HG03439 (cell line): ENCODE data around the gene MACO1.
"Not testable (repeated sequence)": the region's sequence is repeated elsewhere in the genome, so short reads cannot be mapped to it uniquely, and the experiment has no call there.

Experiments used
- ATAC-seq: cut with Tn5 transposase; IDR thresholded peaks from one replicate; pipeline ENCODE4 v1.9.1; 2021; ENCODE audit warnings: mild to moderate bottlenecking, moderate library complexity; ENCODE audit not compliant: unreplicated experiment

Gene MACO1

DNA sequence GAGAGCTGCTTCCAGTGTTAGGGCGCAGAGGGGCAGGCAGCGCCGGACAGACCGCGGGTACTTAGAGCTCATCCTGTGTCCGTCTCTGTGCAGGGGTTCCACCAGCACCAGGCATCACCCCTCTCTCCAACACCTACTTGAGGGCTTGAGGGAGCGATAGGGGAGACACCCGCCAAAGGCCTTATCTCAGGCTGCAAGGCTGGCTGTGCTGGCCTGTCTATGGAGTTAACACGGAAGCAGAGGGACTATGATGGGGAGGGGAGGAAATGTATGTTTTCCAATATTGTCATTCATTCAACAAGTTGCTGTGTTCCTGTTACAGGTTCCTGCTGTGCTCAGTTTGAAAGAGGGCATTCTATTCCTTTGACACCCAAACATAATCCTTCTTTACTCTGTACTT is 10.0 kb upstream of the MACO1 start, which contains the start of gene RHCE:
TSS of gene RHCE (minus strand) at position 111 of the 400 bp plus-strand sequence. CDS start at position 72, 39 bp downstream.
- not testable (repeated sequence) for ATAC-seq

DNA sequence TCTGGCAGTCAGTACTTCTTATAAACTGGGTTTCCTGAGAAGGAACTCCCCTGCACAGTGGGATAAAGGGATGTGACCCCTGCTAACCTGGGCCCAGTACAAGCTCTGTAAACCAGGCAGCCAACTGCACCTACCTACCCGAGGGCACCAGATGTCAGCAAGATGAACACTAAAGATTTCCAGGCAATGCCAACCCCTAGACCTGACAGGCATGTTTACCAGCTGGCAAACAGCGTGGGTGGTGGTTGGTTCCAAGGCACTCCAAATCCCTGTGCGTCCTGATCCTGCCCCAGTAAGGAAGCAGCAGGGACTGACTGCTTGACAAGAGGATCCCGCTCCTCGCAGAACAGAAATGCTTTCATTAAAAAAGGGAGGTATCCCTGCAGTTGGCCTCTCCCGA is 7.5 kb upstream of the MACO1 start:
- not testable (repeated sequence) for ATAC-seq

DNA sequence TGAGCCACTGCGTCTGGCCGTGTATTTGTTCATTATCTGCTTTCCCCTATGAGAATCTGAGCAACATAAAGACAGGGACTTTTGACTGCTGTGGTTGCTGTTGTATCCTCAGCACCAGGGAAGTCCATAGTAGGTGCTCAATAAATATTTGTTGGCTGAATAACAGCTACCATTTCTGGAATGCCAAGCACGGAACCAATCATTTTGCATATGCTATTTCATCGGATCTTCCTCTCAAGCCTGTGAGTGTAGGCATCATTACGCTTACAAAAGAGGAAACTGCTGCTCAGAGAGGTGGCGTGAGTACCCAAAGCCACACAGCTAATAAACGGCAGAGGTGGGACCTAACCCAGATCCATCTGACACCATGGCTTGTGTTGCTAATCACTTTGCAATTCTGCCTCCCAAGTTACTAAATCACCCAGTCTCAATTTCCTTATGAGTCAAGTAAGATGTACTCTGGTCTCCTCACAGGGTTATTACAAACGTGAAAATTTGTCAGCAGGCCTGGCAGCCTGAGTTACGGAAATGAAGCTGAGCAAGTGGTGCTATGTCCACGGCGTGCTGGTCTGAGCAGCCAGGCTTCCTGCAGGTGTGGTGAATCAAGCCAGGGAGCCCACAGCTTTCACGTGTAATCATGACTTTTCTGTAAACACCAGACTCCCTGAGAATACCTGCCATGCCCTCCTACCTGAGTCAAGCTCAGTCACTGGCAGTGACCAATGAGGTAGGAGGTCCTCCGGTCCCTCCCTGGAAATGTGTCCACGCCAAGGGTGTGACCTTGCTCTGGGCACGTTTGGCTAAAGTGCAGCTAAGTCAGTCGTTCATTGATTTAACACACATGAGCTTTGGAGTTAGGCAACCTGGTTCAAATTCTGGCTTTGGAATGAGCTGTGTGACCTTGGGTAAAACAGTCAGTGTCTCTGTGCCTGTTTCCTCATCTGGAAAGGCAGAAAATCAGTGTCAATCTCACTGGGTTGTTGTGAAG is 5.3 kb upstream of the MACO1 start:
- no peak for ATAC-seq

DNA sequence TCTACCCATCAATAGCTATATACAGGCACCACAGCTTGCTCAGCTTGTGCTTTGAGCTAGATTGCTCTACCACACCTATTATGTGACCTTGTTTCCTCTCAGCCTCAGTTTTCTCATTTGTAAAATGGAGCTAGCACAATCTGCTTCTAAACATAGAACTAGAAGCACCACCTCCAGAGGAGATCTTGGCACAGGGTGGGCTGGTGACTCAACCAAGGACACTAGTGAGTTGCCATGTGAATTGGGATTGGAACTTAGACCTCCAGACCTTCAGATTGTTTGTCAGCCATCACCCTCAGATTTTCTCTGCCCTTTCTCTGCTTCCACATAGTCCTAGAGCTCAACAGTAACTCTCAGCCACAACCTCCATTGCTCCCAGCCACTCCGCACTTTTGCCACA is 3.0 kb upstream of the MACO1 start:
- no peak for ATAC-seq

DNA sequence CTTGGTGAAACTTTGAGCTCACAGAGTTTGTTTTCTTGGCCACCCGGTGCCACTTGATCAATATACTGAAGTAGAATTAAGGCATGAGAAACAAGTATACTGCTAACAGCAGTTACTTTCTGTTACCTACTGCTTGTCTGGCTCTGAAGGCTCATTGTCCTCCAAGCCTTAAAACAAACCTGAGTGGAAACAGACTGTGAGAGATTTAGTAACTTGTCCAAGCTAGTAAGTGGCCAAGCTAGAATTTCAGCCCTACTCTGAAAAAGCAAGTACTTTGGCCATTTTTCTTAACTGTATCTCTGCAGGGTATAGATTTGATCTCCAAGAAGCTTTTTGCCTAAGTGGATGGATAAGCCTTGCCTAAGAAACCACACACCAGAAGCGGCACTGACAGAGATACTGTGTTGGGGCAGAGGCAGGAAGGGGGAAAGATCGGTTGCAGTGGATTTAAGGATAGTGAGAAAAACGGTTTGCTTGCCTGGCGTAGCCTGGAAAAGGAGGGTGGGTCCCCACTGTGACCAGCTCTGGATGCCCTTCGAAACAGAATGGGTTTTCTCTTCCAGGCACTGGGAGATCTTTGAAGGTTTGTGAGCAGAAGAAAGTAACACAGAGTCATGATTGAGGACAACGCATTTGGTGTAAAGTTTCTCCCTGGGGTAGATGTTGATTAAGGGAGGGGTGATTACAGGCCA is 2.1 kb upstream of the MACO1 start:
- ATAC-seq: no peak

DNA sequence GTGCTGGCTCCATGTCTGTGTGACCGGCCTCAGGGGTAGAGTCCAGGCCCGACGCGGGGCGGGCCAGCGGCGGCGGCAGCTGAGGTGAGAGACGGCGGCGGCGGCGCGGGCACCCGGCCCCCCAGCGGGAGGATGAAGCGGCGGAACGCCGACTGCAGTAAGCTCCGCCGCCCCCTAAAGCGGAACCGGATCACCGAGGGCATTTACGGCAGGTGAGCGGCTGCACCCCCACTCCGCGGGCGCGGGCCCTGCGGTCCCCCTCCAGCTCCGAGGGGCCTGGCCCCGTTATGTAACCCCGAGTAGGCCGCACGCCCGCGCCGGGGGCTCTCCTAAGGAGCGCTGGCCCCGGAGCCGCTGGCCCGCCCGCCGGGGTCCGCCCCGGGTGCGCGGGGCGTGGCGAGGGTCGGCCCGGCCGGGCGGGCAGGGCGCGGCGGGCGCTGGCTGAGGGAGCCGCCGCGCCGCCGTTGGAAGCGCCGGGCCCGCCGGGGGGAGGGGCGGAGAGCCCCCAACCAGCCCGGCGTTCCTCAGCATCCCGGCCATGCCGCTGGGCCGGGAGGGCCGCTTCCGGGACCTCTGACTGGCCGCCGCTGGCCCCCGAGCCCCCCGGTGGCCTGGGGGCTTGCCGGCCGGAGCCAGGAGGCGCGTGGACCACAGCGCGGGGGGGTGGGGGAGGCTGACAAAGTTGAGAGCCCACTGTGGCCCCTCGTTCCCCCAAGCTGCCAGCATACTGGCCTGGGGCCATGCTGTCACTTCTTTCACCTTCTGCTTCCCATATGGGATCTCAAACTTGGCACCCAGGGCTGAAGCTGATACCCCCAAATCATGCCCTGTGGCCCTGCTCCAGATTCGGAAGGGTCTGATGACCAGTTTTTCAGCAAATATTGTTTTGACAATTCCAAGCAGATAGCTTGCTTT is 527 bp downstream of the MACO1 start:
- ATAC-seq: peak; percentile 22

DNA sequence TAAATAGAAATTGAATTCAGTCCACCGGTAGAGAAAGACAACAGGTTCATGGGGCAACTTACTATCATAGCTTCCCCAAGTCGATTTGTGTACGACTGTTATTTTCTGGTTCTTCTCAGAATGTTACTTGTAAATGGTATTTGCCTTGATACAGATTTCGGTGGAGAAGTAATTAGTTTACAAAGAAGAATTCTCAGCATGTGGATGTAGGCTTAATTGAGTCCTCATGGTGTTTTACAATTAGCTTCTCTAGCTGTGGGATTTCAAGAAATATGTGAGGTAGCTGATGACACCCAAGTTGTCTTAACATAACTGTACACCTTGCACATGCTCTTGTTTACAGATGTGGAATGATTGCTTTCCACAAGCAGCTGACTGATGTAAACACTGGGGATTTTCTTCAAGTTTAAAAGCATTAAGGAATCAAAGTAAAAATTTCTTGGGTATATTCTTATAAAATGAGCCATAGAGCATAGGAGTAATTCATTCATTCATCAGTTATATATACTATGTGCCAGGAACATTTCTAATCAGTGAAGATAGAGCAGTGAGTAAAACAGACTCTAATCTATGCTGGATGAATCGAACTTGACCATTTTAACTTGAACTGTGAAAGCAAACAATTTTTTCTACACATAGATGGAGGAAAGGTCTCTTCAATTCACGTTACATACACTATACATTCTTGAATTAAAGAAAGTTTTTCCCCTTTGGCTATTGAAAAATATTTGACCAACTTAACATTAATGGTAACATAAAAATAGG is 1.4 kb downstream of the MACO1 start:
- ATAC-seq: no peak

DNA sequence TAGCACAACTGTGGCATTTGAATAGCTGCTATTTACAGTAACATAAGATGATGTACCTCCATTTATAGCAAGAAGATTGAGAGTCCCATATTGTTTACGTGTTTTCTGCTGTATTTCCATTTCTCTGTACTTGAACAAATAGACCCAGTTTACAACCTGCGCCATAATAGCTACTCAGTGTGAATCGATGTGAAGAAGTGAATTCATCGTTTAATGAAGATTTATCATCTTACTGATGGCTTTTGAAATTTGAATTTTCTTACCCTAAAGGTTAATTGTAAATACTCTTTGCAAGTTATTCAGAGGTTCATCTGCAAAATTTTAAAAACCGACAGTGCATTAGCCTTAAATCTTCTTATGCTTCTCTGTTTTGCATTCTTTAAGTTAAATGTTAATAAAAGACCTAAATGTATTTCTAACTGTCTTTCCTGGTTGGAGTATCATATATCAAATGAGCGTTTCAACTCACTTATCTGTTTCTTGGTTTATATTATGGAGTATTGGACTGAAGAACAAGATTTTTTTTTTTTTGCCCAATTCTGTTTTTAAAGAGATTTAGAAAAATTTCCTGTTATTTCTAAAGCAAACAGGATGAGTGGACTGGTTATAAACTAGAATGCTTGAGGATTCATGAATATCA is 2.2 kb downstream of the MACO1 start:
- no peak for ATAC-seq

DNA sequence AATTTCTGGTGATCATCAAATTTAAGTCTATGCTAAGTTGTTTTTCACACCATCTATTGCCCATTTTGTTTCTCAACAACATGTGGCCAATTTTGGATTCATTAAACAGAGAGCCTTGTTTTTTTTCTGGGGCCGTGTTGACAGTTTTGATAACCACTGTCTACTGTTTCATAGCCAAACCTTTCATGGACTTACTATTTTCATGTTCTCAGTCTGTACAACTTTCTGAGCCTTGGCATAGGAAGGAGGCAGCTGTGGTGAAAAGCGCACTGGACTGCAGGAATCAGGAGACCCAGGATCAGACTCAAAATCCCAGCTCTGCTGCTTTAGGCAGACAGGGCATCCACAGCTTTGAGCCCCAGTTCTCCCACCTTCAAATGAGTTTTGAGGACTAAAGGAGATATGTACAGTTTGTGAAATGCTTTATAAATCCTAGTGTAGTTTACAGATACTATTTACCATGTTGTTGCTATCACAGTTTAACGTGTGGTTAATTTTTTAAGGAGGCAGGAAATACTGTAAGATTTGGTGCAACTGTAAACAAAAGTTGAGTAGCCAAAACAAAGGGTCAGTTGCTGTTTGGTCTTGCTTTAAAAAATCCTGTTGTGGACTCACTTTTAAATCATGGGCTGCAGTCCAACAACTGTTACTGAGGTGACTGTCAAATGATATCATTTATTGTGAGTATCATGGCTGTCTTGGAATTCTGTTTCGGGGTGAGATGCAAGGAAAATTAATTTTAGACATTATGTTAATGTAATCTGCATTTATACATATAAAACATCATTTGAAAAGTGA is 2.9 kb downstream of the MACO1 start:
- ATAC-seq: no peak

DNA sequence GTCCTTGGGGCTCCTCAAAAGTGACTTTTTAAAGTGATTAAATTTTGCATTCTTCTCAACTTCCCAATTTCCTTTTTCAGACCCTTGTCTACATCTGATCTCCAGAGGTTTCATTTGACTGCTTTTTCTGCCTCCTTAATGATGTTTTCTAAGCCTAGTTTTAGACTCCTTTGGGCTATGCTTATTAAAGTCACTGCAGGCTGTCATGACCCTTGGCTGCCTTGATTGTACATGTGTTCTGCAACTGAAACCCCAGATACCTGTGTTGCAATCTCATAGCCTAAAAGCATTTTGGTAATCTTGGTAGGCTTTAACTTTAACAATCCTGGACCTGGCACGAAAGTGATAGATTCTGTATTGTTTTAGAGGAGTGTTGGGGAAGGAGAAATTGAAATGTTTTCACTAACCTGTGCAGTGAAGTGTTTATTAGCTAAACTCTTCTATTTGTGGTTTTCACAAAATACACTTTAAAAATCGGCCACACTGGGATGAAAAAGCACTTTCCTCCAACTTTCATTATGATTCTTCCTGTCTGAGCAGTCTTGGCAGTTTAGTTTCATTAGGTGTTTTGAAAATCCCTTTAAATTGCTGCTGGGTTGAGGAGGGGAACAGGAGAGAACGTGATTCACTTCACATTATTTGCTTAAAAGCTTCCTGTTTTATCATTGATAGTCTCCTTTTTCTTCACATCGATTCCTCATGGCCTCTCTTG is 4.9 kb downstream of the MACO1 start:
- ATAC-seq: no peak

DNA sequence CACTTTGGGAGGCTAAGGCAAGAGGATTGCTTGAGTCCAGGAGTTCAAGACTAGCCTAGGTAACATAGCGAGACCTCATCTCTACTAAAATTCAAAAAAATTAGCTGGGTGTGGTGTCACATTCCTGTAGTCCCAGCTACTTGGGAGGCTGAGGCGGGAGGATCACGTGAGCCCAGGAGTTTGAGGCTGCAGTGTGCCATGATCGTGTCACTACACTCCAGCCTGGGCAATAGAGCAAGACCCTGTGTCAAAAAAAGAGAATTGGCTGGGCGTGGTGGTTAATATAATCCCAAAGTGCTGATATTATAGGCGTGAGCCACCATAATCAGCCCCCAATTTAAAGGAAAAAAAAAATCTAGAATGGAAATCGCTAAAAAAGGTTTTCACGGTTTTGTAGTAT is 7.0 kb downstream of the MACO1 start:
- no peak for ATAC-seq

DNA sequence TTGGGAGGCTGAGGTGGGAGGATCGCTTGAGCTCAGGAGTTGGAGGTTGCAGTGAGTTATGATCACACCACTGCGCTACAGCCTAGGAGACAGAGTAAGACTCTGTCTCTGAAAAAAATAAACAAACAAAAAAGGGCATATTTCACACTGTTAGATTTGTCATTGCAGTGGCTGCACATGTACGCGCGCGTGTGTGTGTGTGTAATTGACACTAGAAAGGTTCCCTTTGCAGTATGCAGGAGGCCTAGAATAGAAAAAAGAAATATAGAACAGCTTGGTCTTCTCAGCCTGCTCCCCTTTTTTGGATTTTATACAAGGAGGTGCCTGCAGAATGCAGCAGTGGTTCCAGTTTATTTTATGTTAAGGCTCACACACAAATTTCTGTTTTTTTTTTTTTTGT is 8.6 kb downstream of the MACO1 start:
- ATAC-seq: no peak

DNA sequence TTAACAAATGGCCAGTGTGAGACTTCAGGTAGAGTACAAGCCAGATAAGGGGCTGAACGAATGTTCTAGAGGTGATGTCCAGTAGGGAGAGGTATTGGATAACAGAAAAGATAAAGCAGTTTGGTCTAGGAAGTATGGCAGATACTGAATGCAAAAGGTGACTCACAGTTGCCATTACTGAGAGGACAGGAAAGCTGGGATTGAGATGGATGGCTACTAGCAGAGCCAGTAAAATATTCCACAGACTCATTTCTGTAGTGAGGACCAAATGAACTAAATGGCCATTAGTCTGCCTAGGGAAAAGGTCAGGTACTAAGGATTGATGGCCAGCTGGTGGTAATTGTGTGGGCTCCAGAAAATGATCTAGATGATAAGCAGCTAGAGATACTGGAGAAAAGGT is 11.5 kb downstream of the MACO1 start:
- ATAC-seq: no peak

DNA sequence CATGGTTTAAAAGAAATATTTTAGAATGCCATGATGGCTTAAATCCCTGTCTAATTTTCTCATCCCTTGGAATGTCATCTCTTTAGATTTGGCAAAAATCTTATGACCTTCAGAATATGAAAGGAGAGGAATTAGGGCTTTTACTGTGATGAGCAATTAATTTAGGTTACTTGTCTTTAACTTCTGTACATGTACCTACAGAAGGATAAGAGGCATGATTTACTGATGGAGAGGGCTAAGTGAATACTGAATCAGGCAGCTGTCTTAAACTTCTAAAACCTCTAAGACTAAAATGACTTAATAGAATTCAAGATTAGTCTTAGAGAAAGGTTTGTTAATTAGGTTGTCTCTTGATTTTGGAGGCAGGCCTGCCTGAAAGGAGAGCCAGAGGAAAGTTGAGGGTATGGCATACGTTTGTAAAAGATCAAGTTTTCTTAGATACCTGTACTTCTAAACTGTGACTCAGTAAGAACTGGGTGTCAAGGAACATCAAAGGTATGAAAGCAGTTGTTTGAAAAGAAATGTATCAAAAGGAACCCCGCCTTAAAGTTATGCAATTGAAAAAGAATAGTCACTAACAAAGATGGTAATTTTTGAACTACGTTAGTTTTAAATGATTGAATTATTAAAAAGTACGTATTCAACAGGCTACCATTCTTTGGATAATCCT is 12.5 kb downstream of the MACO1 start:
- ATAC-seq: no peak

DNA sequence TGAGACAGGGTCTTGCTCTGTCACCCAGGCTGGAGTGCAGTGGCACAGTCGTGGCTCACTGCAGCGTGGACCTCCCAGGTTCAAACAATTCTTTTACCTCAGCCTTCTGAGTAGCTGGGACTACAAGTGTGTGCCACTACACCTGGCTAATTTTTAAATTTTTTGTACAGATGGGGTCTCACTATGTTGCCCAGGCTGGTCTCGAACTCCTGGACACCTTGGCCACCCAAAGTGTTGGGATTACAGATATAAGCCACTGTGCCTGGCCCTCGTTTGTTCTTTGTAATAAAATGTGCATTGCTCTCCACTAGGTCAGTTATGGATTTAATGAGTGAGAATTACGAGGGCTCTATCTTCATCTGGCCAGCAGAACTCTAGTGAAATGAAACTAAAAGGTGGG is 13.9 kb downstream of the MACO1 start:
- ATAC-seq: not testable (repeated sequence)

DNA sequence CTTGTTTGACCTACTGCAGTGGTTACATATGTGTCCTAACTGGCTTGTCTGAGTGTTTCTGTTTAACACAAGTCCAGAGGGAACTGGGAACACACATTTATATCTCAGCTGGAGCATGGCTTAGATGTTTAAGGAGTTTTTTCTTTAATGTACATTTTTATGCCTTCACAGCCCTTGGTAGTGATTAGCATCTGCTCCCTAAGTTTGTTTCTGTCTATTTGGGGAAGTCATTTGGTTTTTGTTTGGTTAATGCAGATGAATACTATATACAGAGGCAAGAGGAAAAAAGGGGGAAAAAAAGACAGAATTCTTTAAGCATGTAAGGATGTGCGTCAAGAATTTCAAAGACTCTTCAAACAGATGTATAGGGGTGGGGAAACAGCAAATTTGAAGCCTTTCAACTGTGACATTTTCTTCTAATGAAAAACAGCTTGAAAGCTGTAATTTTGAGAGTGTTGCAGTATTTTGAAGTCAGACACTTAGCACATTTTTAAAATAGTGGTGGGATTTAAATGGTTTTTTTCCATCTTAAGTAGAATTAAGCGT is 15.4 kb downstream of the MACO1 start:
- ATAC-seq: no peak

DNA sequence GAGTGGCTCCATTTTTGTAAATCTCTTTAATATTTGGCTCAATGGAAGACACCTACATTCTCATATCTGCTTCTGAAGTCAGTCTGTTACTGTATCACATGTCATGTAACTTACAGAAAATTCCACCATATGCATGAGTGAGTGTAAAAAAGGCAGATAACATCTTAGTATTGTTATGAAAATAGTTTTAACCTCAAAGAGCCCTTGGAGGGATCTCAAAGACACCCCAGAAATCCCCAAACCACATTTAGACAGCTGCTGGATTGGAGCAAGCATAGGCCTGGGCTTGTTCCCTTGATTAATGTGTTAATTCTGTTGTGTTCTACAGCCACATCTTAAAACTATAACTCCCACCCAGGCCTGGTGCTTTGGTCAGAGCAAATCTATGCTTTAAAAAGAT is 16.9 kb downstream of the MACO1 start:
- no peak for ATAC-seq
